ENCODE results near the gene LRMDA.
"Not testable (repeated sequence)": the region's sequence is repeated elsewhere in the genome, so short reads cannot be mapped to it uniquely, and the experiment has no call there.

LRMDA gene

GRCh38 chr10:75763652-75764051, 332.2 kb downstream of the LRMDA start:
- Mint-ChIP-seq H3K27ac (no peak overlapping the region), H3K9me3 (no peaks in the 10 kb centered on the region), H3K36me3 (ENCODE audit: insufficient read depth) (peaks cover 4% of the 10 kb centered on the region), H3K4me1 (ENCODE audit: low read depth in 2 of 2) (no peaks in the 10 kb centered on the region), H3K27me3 (peaks cover 3 to 18% of the 10 kb centered on the region in 2 donors), H3K4me3 (no peak overlapping the region)
- DNase-seq (no peak), ATAC-seq (replicated peaks) (no peak)

- Mint-ChIP-seq H3K36me3 (ENCODE audit: insufficient read depth) (peaks cover 4% of the 10 kb centered on the region), H3K4me1 (ENCODE audit: low read depth in 2 of 2) (no peaks in the 10 kb centered on the region), H3K27me3 (peaks cover 0 to 15% of the 10 kb centered on the region in 2 donors), H3K4me3 (no peak overlapping the region), H3K9me3 (no peaks in the 10 kb centered on the region), H3K27ac (no peak overlapping the region)
- DNase-seq (no peak), ATAC-seq (replicated peaks) (no peak)
These were observed 333.8 kb downstream of the LRMDA start for GRCh38 chr10:75764974-75765788.

GRCh38 chr10:75765789-75766096, 334.3 kb downstream of the LRMDA start:
- H3K4me1 Mint-ChIP-seq (ENCODE audit: low read depth in 2 of 2): no peaks in the 10 kb centered on the region
- H3K36me3 Mint-ChIP-seq (ENCODE audit: insufficient read depth): peaks cover 4% of the 10 kb centered on the region
- H3K9me3 Mint-ChIP-seq: no peaks in the 10 kb centered on the region
- H3K27ac Mint-ChIP-seq: no peak overlapping the region
- DNase-seq (no peak), ATAC-seq (replicated peaks) (no peak)
- no peak overlapping the region for H3K4me3 Mint-ChIP-seq
- peaks cover 0 to 15% of the 10 kb centered on the region in 2 donors for H3K27me3 Mint-ChIP-seq

GRCh38 chr10:75766106-75766505, 334.7 kb downstream of the LRMDA start:
- peaks cover 0 to 15% of the 10 kb centered on the region in 2 donors for H3K27me3 Mint-ChIP-seq
- H3K4me1 Mint-ChIP-seq (ENCODE audit: low read depth in 2 of 2): no peaks in the 10 kb centered on the region
- ATAC-seq (replicated peaks): no peak
- peaks cover 4% of the 10 kb centered on the region for H3K36me3 Mint-ChIP-seq (ENCODE audit: insufficient read depth)
- no peak for DNase-seq
- no peaks in the 10 kb centered on the region for H3K9me3 Mint-ChIP-seq
- no peak overlapping the region for H3K27ac Mint-ChIP-seq
- H3K4me3 Mint-ChIP-seq: no peak overlapping the region

GRCh38 chr10:75766752-75767151, 335.3 kb downstream of the LRMDA start:
- not testable (repeated sequence) for H3K4me1 Mint-ChIP-seq (ENCODE audit: low read depth in 2 of 2); H3K27ac Mint-ChIP-seq; ATAC-seq (replicated peaks); H3K36me3 Mint-ChIP-seq (ENCODE audit: insufficient read depth); H3K4me3 Mint-ChIP-seq; H3K9me3 Mint-ChIP-seq; DNase-seq
- peaks cover 0 to 15% of the 10 kb centered on the region in 2 donors for H3K27me3 Mint-ChIP-seq

DNA sequence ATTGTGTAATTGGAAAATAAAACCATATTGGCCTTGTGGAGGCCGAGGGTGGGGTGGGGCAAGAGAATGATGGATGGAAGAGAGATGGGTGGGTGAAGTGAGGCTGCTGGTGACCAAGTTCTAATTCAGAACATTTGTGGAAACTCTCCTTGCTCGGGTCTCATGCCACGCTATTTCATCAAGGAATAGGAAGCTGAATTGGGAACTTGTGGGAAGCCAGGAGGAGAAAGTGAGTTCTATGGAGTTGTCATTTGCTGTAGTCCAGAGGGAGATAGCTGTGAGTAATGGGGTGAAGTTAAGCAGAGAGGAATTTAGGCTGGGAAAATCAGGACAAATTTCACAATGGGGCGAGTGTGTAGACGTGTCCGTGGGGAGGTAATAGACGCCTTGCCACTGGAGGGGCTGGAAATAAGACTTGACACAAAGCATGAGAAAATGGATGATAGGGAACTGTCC, 339.2 kb downstream of the LRMDA start:
- Mint-ChIP-seq H3K4me1 (ENCODE audit: low read depth in 2 of 2) (peaks cover 12 to 14% of the 10 kb centered on the region in 2 donors), H3K27ac (peak overlapping the region; percentile 9 to 18), H3K27me3 (peaks cover 0 to 15% of the 10 kb centered on the region in 2 donors), H3K4me3 (no peak overlapping the region), H3K36me3 (ENCODE audit: insufficient read depth) (peaks cover 4% of the 10 kb centered on the region), H3K9me3 (no peaks in the 10 kb centered on the region)
- ATAC-seq (replicated peaks): no peak
- no peak for DNase-seq

DNA sequence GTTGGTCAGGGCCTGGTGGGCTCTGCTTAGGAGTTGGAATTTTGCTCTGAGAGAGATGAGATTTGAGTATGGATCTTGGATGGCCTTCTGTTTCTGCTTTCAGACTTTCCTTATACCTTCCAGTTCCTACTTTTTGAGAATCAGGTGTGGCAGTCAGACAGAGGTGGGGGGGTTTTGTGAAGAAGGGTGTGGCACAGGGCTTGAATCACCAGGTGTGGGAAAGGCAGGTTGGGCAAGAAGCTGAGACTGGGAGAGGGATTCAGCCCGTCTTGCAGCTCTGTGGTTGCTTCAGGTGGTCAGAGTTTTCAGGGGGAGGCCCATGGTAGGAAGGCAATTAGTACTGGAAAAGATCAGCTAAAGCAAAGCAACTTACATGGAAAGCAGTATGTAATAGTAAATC, 340.2 kb downstream of the LRMDA start:
- H3K4me3 Mint-ChIP-seq: peak overlapping the region; percentile 46 to 77
- DNase-seq (no peak), ATAC-seq (replicated peaks) (no peak)
- peak overlapping the region; percentile 18 to 76 for H3K27ac Mint-ChIP-seq
- no peaks in the 10 kb centered on the region for H3K36me3 Mint-ChIP-seq (ENCODE audit: insufficient read depth)
- peaks cover 12 to 14% of the 10 kb centered on the region in 2 donors for H3K4me1 Mint-ChIP-seq (ENCODE audit: low read depth in 2 of 2)
- H3K27me3 Mint-ChIP-seq: peaks cover 0 to 15% of the 10 kb centered on the region in 2 donors
- no peaks in the 10 kb centered on the region for H3K9me3 Mint-ChIP-seq

GRCh38 chr10:75772153-75772887, 340.9 kb downstream of the LRMDA start:
- H3K4me1 Mint-ChIP-seq (ENCODE audit: low read depth in 2 of 2): peaks cover 12 to 16% of the 10 kb centered on the region in 2 donors
- H3K9me3 Mint-ChIP-seq: no peaks in the 10 kb centered on the region
- H3K4me3 Mint-ChIP-seq: peak overlapping the region; percentile 46 to 77
- H3K27me3 Mint-ChIP-seq: peaks cover 0 to 14% of the 10 kb centered on the region in 2 donors
- ATAC-seq (replicated peaks) (no peak), DNase-seq (no peak)
- H3K27ac Mint-ChIP-seq: peak overlapping the region; percentile 74 to 76
- no peaks in the 10 kb centered on the region for H3K36me3 Mint-ChIP-seq (ENCODE audit: insufficient read depth)

GRCh38 chr10:75773231-75773780, 341.9 kb downstream of the LRMDA start:
- Mint-ChIP-seq H3K4me1 (ENCODE audit: low read depth in 2 of 2) (peaks cover 12 to 16% of the 10 kb centered on the region in 2 donors), H3K9me3 (no peaks in the 10 kb centered on the region), H3K27ac (peak overlapping the region in 1 of 2 donors; percentile 9), H3K4me3 (peak overlapping the region; percentile 29 to 77), H3K36me3 (ENCODE audit: insufficient read depth) (no peaks in the 10 kb centered on the region), H3K27me3 (peaks cover under 1 to 10% of the 10 kb centered on the region in 2 donors)
- DNase-seq (no peak), ATAC-seq (replicated peaks) (no peak)

GRCh38 chr10:75773813-75774782, 342.7 kb downstream of the LRMDA start:
- Mint-ChIP-seq H3K4me1 (ENCODE audit: low read depth in 2 of 2) (peaks cover 12 to 16% of the 10 kb centered on the region in 2 donors), H3K9me3 (no peaks in the 10 kb centered on the region), H3K27me3 (peaks cover 7 to 17% of the 10 kb centered on the region in 2 donors), H3K4me3 (no peak overlapping the region), H3K27ac (no peak overlapping the region), H3K36me3 (ENCODE audit: insufficient read depth) (no peaks in the 10 kb centered on the region)
- DNase-seq (no peak), ATAC-seq (replicated peaks) (no peak)

GRCh38 chr10:75774783-75775490, 343.5 kb downstream of the LRMDA start:
- ATAC-seq (replicated peaks) (no peak), DNase-seq (no peak)
- peaks cover 12 to 16% of the 10 kb centered on the region in 2 donors for H3K4me1 Mint-ChIP-seq (ENCODE audit: low read depth in 2 of 2)
- no peak overlapping the region for H3K4me3 Mint-ChIP-seq
- no peak overlapping the region for H3K27ac Mint-ChIP-seq
- no peaks in the 10 kb centered on the region for H3K9me3 Mint-ChIP-seq
- no peaks in the 10 kb centered on the region for H3K36me3 Mint-ChIP-seq (ENCODE audit: insufficient read depth)
- H3K27me3 Mint-ChIP-seq: peaks cover 7 to 19% of the 10 kb centered on the region in 2 donors

DNA sequence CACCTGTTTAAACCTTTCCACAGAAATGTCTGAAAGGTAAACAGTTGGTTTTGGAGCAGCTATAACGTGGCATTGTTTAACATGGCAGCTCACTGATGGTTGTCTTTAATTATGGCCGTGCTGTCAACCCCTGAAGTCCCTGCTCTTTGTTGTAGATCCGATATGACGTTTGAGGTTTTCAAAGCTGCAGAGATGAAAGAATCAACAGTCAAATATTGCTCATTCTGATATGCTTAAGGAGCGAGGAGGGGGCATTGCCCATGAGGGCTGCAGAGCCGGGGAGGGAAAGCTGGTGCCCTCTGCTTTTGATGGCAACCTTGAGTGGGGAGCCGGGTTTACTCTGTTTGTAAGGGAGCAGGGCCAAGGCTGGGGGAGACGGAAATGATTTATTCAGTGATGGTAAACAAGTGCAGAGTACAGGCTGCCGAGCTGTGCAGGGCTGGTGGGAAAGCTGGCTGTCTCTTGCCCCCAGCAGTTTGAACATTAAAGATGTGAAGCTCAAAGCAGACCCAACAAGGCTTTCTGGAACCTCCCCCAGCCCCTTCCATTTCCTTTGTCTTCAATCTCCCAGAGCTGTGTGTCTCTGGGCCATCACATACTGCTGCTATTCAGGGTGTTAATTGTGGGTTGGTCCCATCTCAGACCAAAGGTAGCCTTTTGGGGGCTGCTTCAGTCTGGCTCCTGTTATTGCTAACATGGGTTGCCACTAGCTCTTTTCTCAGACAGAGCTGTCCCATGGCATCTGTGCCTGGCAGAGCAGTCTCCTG, 345.5 kb downstream of the LRMDA start:
- Mint-ChIP-seq H3K9me3 (no peaks in the 10 kb centered on the region), H3K4me1 (ENCODE audit: low read depth in 2 of 2) (peaks cover 6 to 10% of the 10 kb centered on the region in 2 donors), H3K27ac (peak overlapping the region in 1 of 2 donors; percentile 45), H3K36me3 (ENCODE audit: insufficient read depth) (no peaks in the 10 kb centered on the region), H3K27me3 (peaks cover 15 to 34% of the 10 kb centered on the region in 2 donors), H3K4me3 (no peak overlapping the region)
- DNase-seq: no peak
- no peak for ATAC-seq (replicated peaks)
